Thoracic aorta (tissue), 2 donors: ENCODE data around the gene GBP2. TPM values are rescaled to one million over a fixed set of nuclear protein-coding genes. Genes with fewer than 3 reads are reported as not detected.
A peak's percentile ranks its signal among the peaks of the same experiment; 100 is the strongest.

ENCODE experiments used
- ATAC-seq: fragments of 150-250 bp; one replicate; pipeline ENCODE4 v1.8.0; 2017; ENCODE audit warnings: low read depth; ENCODE audit not compliant: insufficient number of reproducible peaks, low FRiP score
- DNase-seq: peaks from one replicate; pipeline ENCODE4 v3.0.0-alpha.2; 2020; ENCODE audit warnings: low spot score
- H3K27ac ChIP-seq, 2 donors: fragments of 200-600 bp; sonication (generic); 1 replicate in 1 of 2; 2 replicates in 1 of 2; pipeline ENCODE4 v1.5.1; 2016; ENCODE audit warnings: mild to moderate bottlenecking in 2 of 2, moderate library complexity in 2 of 2
- H3K27me3 ChIP-seq: fragments of 200-600 bp; sonication (generic); replicated peaks from 2 replicates; pipeline ENCODE4 v1.6.0; 2016; ENCODE audit warnings: mild to moderate bottlenecking; ENCODE audit not compliant: insufficient read depth
- H3K36me3 ChIP-seq: fragments of 200-600 bp; sonication (generic); one replicate; pipeline ENCODE4 v1.5.1; 2016
- H3K4me1 ChIP-seq, 2 donors: fragments of 200-600 bp; sonication (generic); 1 replicate in 1 of 2; 2 replicates in 1 of 2; pipeline versions ENCODE4 v1.5.1 to v1.6.0; 2016; ENCODE audit warnings: low read depth in 2 of 2, mild to moderate bottlenecking in 1 of 2; ENCODE audit not compliant: control insufficient read depth in 1 of 2
- H3K4me3 ChIP-seq: fragments of 200-600 bp; sonication (generic); 2 replicates; pipeline ENCODE4 v1.5.1; 2016; ENCODE audit warnings: mild to moderate bottlenecking
- H3K9me3 ChIP-seq: fragments of 200-600 bp; sonication (generic); 2 replicates; pipeline ENCODE4 v1.5.1; 2016
- total RNA-seq, 2 donors: library from RNA; depleted of rRNA; stranded (reverse); fragments of >200 nt; gene quantifications; one replicate each; pipeline versions ENCODE4 v1.1.0 to v1.2.3, GENCODE V29; 2016
- TF ChIP-seq, protein P1 (sequence below): fragments of 200-600 bp; sonication (generic); IDR thresholded peaks from one replicate; pipeline ENCODE4 v1.5.1; 2019; ENCODE audit warnings: antibody characterized with exemption

Gene GBP2, protein sequence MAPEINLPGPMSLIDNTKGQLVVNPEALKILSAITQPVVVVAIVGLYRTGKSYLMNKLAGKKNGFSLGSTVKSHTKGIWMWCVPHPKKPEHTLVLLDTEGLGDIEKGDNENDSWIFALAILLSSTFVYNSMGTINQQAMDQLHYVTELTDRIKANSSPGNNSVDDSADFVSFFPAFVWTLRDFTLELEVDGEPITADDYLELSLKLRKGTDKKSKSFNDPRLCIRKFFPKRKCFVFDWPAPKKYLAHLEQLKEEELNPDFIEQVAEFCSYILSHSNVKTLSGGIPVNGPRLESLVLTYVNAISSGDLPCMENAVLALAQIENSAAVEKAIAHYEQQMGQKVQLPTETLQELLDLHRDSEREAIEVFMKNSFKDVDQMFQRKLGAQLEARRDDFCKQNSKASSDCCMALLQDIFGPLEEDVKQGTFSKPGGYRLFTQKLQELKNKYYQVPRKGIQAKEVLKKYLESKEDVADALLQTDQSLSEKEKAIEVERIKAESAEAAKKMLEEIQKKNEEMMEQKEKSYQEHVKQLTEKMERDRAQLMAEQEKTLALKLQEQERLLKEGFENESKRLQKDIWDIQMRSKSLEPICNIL
- 10 to 100 TPM; 79.7 to 89.5 TPM for total RNA-seq

DNA sequence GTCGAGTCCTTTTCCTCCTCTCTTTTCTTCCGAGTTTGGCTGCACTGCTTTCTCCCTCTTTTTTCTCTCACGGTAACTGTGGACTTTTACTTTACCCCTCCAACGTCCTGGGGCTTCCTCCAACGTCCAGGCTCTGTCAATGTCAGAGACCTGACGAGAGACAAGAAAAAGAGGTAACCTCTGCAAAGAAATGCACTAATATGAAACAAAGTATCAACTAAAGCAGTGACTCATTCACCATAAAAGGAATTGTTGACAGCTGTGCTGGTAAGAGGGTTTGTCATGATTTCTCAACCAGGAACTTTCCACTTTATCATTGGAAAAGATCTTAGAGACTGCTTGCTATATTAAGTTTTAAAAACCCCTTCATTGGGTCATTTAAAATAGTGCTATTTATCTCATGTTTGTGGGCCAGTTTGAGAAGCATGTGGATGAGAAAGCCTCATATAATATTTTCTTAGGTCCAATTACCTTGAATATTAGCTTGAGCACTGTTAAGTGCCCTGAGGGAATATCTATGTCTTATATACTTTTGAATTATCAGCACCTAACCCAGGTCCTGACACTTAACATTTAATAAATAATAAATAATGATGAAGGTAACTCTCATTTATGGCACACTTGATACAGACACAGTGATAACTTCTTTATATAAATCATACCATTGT lies at the start of gene GBP2:
TSS of gene GBP2 (minus strand) at position 202 of the 668 bp plus-strand sequence. CDS start 4,148 bp downstream, outside the sequence.
- peaks cover 31 to 55% of the 10 kb centered on the region in 2 donors for H3K4me1 ChIP-seq
- H3K9me3 ChIP-seq, result no peaks in the 10 kb centered on the region
- no peaks in the 10 kb centered on the region for H3K27me3 ChIP-seq
- ATAC-seq (peak; percentile 74), DNase-seq (no peak)
- peak within 1 kb of the TSS; percentile 71 for H3K4me3 ChIP-seq
- no peaks in the 10 kb centered on the region for H3K36me3 ChIP-seq
- TF ChIP-seq, protein P1, sequence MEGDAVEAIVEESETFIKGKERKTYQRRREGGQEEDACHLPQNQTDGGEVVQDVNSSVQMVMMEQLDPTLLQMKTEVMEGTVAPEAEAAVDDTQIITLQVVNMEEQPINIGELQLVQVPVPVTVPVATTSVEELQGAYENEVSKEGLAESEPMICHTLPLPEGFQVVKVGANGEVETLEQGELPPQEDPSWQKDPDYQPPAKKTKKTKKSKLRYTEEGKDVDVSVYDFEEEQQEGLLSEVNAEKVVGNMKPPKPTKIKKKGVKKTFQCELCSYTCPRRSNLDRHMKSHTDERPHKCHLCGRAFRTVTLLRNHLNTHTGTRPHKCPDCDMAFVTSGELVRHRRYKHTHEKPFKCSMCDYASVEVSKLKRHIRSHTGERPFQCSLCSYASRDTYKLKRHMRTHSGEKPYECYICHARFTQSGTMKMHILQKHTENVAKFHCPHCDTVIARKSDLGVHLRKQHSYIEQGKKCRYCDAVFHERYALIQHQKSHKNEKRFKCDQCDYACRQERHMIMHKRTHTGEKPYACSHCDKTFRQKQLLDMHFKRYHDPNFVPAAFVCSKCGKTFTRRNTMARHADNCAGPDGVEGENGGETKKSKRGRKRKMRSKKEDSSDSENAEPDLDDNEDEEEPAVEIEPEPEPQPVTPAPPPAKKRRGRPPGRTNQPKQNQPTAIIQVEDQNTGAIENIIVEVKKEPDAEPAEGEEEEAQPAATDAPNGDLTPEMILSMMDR, result no peak
- H3K27ac ChIP-seq, result peak within 1 kb of the TSS; percentile 57 to 71

DNA sequence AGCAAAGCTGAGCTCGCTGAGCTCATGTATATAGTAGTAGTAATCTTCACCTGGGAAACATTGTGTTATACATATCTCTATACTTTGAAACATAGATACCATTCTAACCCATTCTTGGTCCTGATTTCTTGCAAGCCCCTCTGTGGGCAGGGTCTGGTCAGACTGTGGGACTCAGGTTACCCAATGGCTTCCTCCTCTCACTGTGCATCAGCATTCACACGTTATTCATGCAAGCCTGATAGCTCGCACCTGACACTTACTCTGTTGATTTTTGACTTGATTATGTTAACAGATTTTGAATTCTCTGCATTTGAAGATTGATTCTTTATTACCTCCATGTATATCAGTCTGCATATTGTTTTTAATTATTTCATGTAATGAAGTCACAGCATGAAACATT lies 48.6 kb upstream of the GBP2 start:
- no peaks in the 10 kb centered on the region for H3K9me3 ChIP-seq
- no peaks in the 10 kb centered on the region for H3K4me1 ChIP-seq
- H3K4me3 ChIP-seq, result no peak overlapping the region
- ATAC-seq (no peak), DNase-seq (no peak)
- TF ChIP-seq, protein P1, result no peak
- H3K36me3 ChIP-seq, result no peaks in the 10 kb centered on the region
- no peaks in the 10 kb centered on the region for H3K27me3 ChIP-seq
- H3K27ac ChIP-seq, result no peak overlapping the region

DNA sequence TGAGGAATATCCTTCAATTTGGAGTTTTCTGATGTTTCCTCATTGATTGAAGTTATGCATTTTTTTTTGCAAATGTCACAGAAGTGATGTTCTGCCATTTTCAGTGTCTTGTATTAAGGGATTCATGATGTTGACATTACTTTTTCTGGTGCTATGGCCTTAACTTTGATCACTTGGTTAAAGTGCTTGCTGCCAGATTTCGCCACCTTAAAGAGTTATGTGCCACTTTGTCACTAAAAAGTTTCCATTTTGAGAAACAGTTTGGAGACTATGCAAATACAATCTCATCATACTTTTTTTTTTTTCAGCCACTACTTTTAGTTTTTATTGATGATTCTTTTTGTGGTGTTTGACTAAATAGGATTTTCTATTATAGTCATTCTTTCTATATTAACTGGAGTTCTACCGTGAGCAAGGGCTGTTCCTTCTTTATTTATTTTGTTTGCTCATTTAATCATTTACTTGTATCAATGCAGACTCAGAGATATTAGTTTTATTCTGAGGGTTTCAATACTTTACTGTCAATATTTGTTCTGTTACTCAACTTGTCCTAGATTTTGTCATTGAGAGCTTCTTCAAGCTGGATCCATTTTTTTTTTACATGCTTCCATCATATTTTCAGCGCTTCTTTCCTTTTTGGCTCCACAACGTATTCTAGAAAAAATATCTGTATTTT lies 46.7 kb upstream of the GBP2 start:
- no peaks in the 10 kb centered on the region for H3K36me3 ChIP-seq
- no peaks in the 10 kb centered on the region for H3K27me3 ChIP-seq
- ATAC-seq (no peak), DNase-seq (no peak)
- H3K27ac ChIP-seq, result no peak overlapping the region
- H3K9me3 ChIP-seq, result no peaks in the 10 kb centered on the region
- H3K4me3 ChIP-seq, result no peak overlapping the region
- H3K4me1 ChIP-seq, result no peaks in the 10 kb centered on the region
- TF ChIP-seq, protein P1, result no peak

GRCh38 chr1:89171067-89171438 lies 45.1 kb upstream of the GBP2 start:
- Histone ChIP-seq H3K4me1 (no peaks in the 10 kb centered on the region), H3K4me3 (no peak overlapping the region), H3K27ac (no peak overlapping the region), H3K36me3 (no peaks in the 10 kb centered on the region), H3K27me3 (no peaks in the 10 kb centered on the region), H3K9me3 (no peaks in the 10 kb centered on the region)
- DNase-seq (no peak), ATAC-seq (no peak)
- TF ChIP-seq, protein P1, result no peak
